Stimulated activated CD4-positive, alpha-beta T cell treated with anti-CD3 and anti-CD28 coated beads, Interleukin-1b, Interleukin-23, amount 100 ng/mL, for 24 hours (primary cell): ENCODE measurements around the gene SLC6A4.

Source experiments
- DNase-seq, 4 experiments: peaks; one replicate each; pipeline ENCODE4 v3.0.0-alpha.2; 2020; ENCODE audit warnings: low read depth in 4 of 4, low spot score in 1 of 4

The SLC6A4 gene

DNA sequence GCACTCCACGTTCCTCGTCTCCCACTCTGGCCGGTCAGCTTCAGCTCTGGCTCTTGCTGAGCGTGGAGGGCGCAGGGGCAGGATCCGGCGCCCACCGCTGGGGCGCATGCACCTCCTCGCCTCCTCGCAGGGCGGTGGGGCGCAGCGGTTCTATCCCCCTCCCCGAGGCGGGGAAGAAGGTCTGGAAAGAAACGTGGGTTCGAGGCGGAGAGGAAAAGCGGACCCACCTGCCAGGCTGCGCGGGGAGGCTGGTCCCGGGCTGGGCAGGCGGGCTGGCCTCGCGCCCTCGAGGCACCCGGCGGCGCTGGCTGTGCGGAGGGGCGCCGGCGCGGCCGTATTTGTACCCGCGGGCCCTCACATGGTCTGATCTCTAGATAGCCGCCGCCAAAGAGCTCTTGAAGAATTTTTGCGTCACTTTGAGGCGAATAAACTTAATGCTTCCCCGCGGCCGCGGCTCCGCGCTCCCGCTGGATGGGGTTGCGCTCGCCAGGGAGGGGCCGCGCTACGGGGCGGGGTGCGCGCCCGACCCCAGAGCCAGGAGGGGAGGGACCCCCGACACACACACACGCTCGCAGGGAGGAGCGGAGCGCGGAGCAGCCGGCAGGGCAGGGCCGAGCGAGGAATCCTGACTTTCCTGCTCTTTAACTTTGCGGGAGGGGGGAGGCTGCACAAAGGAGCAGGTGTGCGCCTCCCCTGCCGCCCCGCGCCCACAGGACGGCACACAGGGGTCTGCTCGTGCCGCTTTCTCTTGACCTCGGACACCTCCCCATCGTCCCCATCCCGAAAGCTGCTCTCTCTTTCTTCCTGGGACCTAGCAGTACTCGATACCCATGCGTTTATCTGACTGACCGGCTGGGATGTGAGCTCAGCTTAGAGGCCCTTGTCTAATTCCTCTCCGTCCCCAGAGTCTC is at the start of gene SLC6A4:
Gene SLC6A4 (minus strand): TSS at position 312 of the 911 bp plus-strand sequence. CDS start 13,739 bp downstream, outside the sequence.
- DNase-seq: no peak

DNA sequence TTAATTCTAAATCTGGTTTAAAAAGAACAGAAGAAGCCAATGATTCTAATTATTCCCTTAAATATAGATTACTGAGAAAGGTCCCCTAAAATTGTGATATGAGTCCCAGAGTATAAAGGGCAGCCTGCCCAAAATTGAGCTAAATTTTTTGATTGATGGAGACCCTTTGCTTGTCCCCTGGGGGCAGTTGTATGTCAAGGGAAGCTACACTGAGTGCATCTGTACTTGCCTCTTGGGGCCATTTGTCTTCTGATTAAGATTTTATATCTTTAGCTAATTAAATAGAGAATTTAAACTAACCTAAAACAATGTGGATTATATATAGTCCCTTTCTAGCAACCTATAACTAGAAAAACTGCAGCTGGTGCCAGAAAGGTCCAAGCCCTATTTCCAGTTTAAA is 43.7 kb upstream of the SLC6A4 start:
- no peak for DNase-seq

DNA sequence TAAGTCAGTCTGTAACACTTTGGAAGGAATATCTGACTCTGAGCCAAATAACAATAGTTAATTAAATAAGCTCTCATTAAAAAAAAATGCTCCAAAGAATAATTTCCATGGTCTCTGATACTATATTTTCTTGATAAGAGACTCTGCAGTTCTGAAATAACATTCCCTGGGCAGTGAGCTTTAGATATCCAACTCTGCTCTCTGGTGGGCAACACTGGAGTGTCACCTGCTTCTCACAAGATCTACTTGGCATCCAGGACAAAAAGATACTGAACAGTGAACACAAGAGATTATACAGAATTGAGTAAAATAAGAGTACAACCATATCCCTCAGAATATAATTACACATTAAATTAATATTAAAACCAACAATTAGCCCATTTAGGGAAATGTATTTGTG is 42.5 kb upstream of the SLC6A4 start:
- no peak for DNase-seq

DNA sequence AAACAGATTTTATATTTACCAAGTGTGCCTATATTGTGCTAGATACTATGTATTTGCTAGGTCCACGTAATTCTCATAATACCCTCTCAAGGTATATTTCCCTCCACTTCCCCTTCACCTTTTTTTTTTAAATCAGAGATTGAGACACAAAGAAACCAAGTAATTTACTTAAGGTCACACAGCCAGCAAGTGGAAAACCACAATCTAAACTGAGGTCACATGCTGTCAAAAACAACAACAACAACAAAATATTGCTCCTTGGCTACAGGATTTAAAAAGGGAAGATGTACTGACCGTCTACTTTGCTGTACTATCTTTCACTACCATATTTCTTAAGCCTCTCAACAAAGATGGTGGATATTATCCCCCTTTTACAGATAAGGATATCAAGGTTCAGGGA is 40.4 kb upstream of the SLC6A4 start:
- DNase-seq: no peak

DNA sequence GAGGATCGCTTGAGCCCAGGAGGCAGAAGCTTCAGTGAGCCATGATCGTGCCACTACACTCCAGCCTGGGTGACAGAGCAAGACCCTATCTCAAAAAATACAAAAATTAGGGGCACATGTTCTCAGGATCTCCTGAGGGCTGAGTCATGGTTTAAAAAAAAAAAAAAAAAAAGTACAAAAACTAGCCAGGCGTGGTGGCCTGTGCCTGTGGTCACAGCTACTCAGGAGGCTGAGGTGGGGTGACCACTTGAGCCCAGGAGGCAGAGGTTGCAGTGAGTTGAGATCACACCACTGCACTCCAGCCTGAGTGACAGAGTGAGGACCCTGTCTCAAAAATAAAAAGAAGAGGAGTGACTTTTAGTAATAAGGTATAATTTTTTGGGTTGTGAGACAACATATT is 39.4 kb upstream of the SLC6A4 start:
- no peak for DNase-seq

DNA sequence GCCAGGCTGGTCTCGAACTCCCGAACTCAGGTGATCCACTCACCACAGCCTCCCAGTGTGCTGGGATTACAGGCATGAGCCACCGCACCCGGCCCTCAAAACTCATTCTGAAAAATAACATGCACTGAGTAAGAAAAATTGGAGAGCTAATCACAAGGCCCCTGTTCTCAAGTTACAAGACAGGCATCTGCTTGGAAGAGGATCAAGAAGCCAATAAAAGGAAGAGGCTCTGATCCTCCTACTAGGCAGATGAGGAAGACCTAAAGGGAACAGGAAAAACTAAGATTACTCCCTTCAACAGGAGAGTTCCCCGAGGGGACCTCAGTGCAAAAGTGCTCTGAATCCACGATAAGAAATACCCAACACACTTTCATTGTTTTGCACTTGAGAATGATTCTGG is 37.9 kb upstream of the SLC6A4 start:
- no peak for DNase-seq

DNA sequence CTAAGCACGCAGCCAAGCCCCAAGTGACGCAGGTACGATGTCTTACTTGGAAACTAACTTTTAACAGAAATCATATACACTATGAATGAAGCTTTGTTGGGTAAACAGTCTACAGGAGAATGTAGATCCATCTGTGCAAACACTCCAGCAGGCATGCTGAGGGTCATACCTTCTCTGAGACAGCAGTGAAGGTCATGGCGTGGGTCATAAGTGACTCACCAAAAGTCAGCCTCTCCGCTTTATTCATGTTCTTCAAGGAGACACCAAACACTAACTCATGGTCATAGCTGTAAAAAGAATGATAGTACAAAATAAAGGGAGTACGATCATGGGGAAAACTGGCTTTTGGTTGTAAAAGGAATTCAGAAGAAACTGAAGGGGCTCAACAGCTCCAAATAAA is 35.6 kb upstream of the SLC6A4 start:
- DNase-seq: no peak

DNA sequence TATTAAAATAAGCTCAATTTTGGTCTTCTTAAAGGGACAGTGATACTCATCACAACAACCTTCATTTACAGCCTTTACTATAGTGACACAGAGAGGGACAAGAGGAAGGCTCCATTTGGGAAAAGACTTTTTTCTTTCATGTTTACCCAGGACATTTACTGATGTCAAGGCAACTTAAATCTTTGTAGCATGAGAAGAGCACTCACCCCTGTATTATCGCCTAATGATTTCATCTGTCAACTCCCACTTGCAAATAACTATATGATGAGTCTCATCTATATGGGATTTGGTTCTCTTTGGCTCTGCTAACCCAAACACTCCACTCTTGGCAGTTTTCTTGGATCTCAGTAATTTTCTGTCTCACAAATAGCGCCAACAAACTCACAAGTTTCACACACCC is 32.1 kb upstream of the SLC6A4 start:
- no peak for DNase-seq

DNA sequence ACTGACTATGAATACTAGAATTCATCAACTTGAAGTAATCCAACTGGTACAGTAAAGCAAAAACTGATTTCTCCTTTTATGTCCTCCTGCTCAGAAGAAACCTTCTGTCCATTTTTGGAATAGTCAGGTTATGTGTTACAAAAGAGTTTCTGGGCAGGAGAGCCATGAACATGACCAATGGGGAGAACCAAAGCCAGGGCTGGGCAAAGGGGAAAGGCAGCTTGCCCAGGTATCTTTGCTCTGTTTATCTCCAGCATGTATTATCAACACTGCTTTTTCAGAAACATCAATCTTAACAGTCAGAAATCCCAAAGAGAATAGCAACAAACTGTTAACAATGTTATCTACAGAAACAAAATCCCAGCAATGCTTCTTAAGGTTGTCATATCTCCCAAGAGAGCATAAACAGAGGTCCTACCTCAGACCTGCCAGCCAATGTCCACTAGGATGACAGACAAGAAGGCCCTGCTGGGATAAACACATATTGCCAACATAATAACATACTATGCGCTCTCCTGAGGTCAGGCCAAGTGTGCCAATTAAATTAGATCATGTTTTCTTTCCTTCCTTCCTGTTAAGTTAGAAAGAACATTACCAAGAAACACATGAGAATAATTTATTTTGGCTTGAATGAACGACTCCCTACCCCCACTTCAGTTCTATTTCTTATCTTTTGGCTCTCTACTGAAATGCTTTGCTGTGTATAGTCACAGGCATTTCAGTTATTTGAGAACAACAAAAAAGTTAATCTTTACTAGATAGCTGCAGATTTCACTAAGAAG is 28.2 kb upstream of the SLC6A4 start:
- no peak for DNase-seq

DNA sequence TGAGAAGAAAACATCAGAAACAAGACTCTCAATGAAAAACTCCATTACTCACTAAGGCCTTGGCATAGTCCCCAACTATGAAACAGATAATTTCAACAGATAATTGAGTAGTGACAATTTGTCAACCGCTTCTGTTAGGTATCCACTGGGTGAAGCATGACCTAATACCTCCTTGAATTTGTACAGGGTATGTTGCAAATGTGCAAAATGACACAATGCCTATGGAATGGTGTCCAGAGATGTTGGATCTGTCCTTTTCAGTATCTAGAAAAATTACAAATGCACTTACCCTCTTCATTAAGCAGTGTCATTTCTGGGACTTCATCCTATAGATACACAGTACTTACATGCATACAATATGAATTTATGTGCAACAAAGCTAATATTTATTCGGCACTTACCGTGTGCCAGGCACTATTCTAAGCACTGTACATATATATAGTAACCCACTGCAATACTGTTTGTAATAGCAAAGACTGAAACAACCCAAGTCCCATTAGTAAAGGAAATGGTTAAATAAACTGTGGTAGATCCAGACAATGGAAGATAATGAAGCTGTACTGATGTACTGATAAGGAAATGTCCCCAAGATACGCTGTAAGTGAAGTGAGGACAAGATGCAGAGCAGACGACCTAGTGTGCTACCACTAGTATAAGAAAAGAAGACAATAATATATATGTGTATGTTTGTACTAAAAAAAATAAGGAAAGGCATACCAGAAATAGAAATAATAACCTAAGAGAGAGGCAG is 21.4 kb upstream of the SLC6A4 start:
- no peak for DNase-seq

DNA sequence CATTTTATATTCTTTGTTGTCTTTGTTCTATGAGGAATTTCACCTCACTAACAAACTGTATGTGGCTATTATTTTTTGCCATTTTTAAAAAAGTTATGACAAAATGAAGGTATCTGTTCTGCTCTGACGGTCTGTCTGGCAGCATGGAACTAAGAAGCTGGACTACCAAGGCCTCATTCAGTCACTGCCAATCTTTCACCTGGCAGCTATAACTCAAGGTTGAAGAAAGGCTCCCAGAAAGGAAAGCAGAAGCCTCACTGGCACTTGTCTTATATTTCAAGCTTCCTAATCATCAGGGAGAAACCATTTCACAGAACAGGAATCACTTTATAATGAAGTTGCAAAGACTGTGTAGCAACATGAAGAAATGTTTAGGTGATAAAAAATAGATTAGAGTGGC is 18.7 kb upstream of the SLC6A4 start:
- DNase-seq: no peak

DNA sequence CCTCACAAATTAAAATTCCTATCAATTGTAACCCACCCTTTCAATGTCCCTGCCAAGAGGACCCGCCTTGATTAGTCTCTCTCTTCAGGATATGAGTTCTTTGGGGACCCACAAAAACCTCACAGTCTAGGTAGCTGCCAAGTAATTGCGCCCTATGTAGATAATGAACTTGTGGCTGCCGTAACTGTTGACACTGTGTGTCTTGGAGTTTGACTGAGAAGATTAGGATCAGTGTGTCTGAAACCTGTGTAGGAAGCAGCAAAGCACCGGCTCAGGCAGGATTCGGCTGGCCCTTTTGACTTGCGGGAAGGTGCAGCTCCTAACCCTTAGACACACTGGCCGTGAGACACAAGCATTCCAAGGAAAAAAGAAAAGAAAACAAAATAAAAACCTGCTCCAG is 17.8 kb upstream of the SLC6A4 start:
- DNase-seq: no peak

DNA sequence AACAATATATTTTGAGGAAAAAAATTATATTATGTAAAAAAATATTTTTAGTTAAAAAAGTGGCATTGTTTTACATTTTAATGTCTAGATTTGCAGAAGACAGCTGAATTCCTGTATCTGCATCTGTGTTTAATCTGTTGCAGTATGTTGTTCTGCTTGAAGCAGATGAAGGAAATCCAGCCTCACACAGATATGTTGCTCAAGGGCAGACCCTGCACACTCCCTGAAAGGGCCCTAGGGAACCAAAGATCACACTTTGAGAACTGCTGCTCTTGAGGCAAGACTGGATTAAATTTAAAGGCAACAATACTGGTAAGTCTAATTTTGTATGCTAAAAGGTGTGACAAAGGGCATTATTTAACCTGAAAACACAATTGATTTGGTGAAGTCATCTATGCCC is 16.4 kb upstream of the SLC6A4 start:
- DNase-seq: no peak

DNA sequence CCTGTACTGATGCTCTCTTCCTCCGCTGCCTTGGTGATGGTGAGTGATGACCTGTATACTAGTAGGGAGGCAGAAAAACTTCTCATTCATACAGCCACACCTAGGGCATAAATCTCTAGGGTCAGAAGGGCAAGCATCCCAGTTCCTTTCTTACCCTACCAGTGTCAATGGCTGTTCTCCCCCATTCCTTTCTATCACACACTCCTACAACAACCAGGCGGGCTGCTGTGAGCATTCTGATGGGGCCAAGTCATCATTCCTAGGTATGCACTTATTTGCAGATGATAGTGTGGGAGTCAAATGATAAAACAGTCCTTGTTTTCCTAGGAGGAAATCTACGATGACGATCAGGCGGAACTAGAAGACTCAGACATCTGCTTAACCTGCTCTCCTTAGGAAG is 14.0 kb upstream of the SLC6A4 start:
- DNase-seq: no peak

DNA sequence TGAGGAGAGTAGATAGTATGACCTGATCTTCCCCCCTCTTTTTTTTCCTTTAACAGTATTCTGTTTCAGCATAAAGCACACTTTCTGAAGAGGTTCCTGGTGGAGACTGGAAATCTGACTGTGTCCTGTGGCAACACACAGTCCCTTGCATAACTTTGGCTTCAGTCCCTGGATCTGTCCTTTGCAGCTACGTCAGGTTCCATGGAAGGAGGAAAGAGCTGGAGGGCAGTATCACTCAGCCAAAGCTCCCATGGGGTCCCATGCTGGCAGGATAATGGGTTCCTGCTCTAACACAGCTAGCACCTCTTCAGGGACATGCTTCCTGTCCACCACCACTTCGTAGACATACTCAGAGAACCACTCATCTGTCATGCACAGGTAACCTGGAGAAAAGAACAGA is 13.3 kb upstream of the SLC6A4 start:
- no peak for DNase-seq

DNA sequence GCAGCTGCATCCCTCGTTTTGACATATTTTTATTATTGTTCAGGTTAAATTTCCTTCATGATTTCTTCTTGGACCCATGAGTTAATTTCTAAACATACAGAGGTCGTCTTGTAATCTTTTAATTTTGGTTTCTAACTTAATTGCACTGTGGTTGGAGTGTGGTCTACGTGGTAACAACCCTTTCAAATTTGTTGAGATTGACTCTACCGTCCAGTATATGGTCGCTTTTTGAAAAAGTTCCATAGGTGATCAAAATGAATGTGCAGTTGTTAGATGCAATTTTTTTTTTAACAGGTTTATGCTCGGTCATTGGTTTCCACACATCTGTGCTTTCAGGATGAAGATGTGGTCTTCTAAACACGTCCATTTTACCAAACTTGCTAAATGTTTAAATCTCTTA is 11.0 kb upstream of the SLC6A4 start:
- DNase-seq: no peak

DNA sequence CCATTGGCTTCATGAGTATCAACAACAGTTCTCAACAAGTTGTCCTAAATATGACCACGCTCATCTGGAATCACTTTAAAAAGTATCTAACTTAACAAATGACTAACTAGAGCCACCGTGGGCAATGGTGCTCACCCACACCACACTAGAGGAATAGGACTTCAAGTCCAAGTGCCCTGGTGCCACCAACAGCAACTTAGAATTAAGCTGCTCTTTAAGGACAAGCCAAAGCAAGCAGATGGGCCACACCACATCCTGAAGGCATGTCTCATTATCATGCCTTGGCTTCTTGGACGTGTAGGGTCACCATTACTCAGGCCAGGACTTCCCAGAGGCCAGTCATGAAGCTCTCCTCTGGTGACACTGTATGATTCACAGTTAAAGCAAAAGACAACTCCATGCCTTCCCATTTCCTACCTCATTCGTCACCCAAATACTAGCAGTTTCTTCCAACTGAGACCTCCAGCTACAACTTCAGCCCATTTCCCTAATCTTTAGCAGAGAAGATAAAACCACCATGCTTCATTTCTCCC is 9.4 kb upstream of the SLC6A4 start:
- no peak for DNase-seq

DNA sequence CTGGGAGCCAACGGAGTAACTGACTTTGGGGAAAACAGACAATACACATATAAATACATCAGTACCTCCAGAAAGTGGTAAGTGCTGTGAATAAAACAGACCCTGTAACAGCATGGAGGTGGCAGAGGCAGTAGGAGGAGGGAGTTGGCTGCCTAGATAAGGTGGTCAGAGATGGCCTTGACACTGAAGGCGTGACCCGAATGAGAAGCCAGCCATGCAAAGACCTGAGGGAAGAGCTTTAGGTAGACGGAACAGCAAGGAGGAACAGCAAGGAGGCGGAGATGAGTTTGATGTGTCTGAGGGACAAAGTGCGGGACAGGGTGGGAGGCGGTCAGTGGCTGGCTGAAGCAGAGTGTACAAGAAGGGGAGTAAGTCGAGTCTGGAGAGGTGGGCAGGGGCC is 8.1 kb upstream of the SLC6A4 start:
- DNase-seq: no peak

DNA sequence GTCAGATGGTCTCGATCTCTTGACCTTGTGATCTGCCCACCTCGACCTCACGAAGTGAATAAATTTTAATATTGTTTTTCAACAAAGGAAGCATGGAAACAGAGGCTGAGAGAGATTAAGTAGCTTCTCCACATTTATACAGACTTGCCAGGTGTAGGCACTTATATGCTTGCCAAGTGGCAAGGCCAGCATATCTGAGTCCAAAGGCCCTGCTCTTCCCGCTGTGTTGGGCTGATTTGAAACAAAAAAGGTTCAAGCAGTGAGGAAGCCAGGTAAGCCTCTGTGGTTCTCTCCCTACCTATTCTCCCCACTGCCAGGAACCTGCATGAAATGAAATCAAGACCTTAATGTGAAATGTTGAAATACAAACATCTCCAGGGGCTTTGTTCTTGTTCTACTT is 7.5 kb upstream of the SLC6A4 start:
- no peak for DNase-seq

DNA sequence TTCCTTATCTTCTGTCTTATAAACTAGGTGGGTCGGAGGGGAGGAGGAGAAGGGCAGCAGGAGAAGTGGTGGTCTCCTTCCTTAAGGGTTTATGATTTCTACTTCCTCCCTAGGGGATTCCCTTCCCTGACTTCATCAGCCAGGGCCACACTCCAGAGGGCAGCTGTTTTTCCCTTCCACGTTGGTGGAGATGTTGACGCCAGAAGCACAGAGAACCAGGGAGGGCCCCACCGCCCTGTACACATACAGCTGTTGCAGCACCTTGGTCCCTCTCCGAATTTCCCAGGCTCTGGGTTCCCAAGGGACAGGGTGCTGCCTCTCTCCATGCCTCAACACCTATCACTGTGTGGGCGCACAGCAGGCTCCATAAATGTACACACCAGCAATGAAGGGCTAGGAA is 5.6 kb upstream of the SLC6A4 start:
- no peak for DNase-seq

DNA sequence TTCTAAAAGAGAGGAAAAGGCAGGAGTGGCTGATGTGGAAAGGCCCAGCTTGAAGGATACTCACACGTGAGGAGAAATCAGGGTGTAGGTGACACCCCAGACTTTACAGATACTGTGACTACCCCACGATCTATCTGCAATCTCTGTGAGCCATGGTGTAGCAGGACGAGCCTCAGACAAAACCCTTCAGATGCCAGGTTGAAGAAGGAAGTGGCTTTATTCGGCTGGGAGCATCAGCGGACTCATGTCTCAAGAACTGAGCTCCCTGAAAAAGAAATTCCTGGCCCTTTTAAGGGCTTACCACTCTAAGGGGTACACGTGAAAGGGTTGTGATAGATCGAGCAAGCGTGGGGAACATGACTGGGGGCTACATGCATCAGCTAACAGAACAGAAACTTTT is 4.7 kb upstream of the SLC6A4 start:
- DNase-seq: no peak

DNA sequence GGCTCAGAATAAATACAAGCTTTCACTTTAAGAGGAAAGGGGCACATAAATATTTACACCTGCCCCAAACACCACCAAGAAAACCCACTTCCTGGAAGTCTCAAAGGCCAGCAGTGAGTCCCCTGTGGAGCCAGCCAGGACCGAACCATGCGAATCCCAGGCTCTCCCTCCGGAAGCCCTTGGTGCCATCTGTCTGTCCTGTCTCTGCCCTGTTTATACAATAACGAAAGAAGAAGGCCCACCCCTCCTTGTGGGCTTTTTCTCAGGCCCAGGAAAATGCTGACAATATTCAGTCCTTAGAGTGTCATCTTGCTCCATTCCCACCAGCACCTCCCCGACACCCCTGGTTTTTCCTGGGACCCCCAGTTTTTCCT is 3.6 kb upstream of the SLC6A4 start:
- DNase-seq: no peak
